Activated CD4-positive, alpha-beta T cell treated with anti-CD3 and anti-CD28 coated beads for 1 hour (primary cell): ENCODE data around the gene ASPM.

Experiments
- DNase-seq: peaks from one replicate; pipeline ENCODE4 v3.0.0-alpha.2; 2020

Gene ASPM, protein sequence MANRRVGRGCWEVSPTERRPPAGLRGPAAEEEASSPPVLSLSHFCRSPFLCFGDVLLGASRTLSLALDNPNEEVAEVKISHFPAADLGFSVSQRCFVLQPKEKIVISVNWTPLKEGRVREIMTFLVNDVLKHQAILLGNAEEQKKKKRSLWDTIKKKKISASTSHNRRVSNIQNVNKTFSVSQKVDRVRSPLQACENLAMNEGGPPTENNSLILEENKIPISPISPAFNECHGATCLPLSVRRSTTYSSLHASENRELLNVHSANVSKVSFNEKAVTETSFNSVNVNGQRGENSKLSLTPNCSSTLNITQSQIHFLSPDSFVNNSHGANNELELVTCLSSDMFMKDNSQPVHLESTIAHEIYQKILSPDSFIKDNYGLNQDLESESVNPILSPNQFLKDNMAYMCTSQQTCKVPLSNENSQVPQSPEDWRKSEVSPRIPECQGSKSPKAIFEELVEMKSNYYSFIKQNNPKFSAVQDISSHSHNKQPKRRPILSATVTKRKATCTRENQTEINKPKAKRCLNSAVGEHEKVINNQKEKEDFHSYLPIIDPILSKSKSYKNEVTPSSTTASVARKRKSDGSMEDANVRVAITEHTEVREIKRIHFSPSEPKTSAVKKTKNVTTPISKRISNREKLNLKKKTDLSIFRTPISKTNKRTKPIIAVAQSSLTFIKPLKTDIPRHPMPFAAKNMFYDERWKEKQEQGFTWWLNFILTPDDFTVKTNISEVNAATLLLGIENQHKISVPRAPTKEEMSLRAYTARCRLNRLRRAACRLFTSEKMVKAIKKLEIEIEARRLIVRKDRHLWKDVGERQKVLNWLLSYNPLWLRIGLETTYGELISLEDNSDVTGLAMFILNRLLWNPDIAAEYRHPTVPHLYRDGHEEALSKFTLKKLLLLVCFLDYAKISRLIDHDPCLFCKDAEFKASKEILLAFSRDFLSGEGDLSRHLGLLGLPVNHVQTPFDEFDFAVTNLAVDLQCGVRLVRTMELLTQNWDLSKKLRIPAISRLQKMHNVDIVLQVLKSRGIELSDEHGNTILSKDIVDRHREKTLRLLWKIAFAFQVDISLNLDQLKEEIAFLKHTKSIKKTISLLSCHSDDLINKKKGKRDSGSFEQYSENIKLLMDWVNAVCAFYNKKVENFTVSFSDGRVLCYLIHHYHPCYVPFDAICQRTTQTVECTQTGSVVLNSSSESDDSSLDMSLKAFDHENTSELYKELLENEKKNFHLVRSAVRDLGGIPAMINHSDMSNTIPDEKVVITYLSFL (N-terminal part only)

DNA sequence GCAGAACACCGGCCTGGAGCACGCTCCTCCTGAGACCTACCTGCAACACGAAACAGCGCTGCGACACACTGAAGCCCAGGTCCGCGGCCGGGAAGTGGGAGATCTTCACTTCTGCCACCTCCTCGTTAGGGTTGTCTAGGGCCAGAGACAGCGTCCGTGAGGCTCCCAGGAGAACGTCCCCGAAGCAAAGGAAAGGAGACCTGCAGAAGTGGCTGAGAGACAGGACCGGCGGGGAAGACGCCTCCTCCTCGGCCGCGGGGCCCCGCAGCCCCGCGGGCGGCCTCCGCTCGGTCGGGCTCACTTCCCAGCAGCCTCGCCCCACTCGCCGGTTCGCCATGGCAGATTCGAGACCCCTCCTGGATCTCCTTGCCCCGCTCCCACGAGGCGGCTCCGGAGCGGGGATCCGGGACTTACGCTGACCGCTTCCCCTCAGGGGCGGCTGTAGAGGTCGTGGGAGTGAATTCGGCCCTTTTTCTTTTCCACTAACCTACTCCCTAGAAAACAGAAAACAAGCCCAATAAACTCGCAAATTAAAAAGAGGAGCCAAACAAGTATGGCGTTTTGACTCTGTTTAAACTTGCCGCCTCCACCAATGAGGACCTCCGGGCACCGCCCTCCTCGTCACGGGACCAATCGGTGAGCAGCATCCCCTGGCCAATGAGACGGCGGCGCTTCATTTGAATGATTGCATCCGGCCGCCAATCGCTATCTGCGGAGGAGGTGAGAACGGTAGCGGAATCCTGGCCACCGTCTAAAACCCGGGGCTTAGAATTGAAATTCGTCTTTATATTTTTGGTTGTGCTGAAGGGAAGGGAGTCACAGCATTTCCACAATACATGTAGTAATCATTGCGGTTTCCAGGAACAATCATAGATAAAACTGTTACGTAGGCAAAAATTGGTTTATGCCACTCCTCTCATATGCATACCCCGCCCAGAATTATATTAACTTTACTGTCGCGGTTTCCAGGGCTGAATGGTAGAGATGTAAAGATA is at the start of gene ASPM:
ASPM (minus strand) TSS at position 569 of the 995 bp plus-strand sequence; CDS start at position 337, 232 bp downstream.
- DNase-seq: peak; percentile 88

DNA sequence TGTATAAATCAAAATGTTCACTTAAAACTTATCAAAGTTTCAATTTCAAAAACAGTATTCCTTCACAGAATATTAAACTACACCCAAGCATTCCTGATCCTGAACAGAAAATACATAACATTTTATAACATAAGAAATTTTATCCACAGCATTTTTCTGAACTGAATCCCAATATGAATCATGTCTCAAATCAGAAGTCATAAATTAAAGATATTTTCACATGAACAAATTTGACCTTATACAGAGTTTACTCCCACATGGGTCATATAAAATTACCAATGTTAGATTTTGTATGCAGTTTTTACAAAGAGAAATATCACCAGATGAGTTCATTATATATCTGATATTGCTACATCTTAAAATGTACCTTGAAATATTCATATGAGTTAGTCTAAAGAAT is 48.6 kb upstream of the ASPM start:
- no peak for DNase-seq

DNA sequence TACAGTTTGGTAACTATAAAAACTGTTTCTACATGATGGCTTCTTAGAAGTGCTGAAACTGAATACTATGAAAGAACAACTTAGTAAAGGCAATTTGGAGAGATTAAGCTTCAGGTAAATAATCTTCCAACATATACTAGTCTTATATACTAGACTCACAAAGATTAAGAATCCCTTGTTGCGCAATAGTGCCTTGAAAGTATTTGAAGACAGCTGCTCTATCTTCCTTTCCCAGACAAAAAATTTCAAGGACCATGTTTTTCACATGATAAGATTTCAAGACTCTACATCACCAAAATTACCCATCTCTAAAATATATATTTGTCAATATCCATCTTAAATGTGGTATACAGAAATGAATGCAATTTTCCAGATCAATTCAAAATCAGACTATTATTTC is 37.7 kb upstream of the ASPM start:
- no peak for DNase-seq

DNA sequence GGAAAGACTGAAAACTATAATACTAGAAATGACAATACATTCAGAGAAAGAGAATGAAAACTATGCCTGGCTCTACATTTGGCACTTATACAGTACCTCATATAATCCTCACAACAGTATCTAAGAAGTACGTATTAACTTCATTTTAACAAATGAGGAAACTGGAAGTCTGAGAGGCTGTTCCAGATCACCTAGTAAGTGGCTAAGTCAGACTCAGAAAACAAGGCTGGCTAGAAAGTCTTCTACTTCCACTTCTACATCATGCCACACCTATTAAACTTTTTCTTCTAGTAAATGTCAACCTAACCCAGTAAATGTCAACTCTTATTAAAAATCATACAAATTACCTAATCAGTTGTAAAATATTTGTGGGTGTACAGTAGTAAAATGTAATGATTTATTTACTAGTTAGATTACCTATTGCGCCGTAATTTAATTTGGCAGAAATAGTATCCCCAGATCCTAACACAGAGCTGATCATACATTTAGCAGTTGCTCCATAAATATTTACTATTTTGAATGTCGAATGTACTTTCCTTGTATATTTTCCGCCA is 36.8 kb upstream of the ASPM start:
- no peak for DNase-seq

DNA sequence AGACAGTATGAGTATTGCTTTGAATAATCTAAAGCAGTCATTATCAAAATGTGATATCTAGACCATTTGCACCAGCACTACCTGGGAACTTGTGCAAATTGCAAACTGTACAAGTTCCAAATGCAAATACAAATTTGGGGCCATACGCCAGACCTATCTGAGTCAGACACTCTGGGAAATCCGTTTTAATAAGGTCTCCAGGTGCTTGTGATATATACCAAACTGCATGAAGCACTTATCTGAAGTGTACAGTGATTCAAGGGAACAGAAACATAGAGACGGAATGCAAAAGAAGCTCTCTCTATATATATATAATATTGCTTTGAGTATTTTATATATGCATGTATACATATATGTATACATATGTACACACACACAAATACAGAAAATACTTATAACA is 36.2 kb upstream of the ASPM start:
- no peak for DNase-seq

DNA sequence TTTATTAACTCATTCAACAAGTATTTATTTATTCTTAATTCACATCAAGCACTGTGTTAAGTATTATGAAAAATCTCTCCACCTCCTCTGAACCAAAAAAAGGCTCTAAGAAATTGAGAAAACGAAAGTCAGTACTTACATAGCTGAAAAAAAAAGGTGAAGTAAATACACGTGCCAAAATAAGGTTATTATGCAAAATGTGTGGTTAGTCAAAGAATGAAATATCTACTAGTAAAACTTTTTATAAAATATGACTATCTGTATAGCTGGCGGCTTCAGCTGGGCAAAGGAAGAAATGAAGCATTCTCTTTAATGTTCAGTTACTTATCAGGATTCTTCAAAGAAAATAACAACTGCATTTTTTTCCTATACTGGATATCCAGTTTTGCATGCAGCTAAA is 35.5 kb upstream of the ASPM start:
- DNase-seq: no peak

DNA sequence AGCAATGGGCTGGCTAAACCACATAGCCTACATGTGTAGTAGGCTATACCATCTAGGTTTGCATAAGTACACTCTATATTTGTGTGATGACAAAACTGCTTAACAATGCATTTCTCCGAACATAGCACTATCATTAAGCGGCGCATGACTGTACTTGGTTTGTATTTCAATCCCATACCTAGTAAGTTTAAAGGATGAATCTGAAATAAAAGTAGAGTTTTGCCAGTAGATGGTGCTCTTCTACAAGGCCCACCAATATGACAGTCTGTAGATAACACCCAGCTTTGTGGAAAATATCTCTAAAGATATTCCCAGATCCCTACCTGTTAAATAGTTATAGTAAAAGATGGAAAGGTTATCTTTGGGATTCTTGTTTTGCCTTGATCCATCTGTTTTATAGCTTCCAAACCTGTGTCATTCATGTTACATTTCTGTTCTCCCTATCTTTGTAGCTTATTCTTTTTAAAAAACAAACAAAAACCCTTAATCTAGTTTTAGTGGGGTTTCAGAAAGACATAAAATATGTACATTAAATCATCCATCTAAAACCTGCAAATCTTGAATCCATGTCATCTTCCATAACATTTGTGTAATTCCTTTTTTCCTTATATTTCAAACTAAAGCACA is 33.9 kb upstream of the ASPM start:
- no peak for DNase-seq

DNA sequence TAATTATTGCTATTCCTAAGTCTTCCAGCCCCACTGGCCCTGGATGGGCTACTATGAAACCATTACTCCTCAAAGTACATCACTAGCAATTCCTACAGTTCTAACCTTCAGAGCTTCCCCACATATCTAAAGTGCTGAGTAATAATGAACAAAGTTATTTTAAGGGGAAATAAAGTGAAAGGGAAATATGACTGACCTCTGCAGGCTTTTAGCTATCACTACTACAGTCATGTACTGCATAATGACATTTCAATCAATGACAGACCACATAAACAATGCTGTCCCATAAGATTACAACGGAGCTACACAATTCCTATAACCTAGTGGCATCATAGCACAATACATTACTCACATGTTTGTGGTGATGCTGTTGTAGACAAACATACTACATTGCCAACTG is 32.5 kb upstream of the ASPM start:
- DNase-seq: no peak

DNA sequence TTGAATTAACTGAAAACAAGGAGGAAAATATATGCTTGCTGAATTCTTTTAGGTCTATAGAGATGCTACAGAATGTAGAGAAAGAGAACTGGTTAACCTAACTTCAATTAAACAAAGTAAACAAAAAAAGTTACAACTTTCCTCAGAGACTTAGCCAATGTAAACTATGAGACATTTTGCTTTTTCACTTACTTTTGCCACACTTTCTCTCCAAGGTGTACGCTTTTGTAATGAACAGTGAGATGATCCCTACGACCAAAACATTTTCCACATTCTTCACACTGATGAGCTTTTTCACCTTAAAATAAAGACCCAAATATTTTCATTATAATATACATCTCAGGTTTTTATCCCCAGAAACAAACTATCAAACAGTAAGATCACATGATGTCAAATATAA is 28.3 kb upstream of the ASPM start:
- no peak for DNase-seq

DNA sequence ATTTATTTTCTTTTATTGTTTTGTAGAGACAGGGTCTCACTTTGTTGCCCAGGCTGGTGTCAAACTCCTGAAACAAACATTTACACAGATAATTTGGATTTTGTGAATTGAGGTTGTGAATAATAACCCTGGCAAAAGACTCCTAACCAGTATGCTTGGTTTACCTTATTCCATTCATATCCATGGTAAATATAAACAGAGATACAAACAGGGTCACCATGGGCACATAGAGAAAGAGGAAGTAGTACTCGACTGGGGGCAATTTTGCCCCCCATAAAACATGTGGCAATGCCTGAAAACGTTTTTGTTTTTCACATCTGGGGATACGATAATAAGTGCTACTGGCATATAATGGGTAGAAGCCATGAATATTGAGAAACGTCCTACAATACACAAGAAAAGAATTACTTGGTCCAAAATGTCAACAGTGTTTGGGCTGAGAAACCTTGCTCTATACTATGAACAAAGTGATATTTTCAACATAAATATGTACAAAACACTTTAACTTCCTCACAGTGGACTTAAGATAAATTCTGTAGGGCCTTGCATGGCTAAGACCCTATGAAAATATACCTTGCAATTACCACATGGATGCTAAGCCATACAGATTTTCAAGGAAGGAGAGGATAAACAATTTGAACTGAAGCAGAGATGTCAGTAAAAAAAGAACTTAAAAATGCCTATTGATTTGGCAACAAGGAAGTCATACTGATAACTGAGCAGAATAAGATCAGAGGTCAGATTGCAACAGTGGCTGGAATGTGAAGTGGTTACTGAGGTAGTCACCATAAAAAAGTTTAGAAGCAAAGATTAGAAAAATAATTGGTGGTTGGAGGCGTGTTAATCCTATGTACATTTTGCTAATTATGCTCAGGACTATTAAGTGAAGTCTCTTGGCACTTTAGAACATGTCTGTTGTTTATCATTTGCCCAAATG is 27.4 kb upstream of the ASPM start:
- no peak for DNase-seq

DNA sequence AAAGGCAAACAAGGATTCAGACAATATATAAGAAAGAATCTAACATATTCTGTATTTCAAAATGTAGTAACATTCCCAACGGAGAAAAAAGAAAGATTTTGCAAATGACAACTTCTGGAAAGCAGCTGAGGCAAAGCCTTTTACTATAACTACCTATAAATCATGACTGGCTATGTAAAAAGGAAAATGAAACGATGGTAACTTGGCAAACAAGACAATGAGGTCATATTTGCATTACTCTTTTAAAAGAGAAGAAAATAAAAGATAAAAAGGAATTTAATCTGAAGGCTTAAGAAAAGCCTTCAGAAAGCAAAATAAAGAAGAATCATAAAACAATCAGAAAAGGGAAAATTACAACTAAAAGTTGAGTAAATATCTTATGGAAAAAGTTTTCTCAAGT is 25.1 kb upstream of the ASPM start:
- DNase-seq: no peak

DNA sequence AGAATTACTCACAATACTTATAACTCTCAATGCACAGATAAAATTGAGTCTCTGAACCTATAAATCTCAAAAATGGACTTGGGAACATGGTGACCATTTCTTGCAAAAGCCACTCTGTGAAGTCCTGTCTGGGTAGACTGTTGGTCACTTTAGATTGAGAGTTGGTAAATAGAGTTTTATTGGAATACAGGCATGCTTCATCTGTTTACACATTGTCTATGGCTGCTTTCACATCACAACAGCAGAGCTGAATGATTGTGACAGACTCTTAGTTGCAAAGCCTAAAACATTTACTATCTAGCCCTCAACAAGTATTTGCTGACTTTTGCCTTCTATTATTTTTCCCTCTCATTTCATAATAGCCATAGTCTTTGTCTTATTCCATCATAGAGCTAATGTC is 24.1 kb upstream of the ASPM start:
- DNase-seq: no peak

DNA sequence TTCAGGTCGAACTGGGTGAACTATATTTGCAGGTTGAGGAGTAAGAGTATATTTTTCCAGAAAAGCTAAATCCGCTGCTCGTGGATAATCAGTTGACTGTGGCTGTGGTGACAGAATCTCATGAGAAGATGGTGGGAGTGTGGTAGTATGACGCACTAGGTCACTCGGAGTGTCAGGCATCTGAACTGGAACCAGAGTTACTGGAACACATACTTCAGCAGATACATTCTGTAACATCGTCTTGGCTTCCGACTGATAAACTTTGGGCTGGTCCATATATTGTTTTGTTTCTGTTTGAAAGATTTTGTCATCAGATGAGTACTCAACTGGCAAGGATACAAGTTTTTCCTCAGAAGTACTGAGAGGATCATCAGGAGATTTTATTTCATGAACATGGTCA is 13.0 kb upstream of the ASPM start:
- DNase-seq: no peak

DNA sequence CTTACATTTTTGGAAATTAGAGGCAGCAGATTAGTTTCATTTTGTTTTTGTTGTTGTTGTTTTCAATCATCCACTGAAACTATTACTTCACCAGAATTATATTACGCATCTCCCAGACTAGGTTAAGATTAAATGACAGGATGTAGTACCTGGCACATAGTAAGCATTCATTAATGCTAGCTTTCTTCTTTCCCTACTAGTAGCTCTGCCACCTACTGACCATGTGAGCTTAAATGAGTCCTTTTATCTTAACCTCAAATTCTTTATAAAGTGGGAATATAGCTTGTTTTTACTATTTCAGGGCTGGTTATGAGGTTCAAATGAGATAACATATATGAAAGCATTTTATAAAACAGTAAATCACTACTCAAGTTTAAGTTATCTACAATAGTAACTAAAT is 10.2 kb upstream of the ASPM start:
- DNase-seq: no peak

DNA sequence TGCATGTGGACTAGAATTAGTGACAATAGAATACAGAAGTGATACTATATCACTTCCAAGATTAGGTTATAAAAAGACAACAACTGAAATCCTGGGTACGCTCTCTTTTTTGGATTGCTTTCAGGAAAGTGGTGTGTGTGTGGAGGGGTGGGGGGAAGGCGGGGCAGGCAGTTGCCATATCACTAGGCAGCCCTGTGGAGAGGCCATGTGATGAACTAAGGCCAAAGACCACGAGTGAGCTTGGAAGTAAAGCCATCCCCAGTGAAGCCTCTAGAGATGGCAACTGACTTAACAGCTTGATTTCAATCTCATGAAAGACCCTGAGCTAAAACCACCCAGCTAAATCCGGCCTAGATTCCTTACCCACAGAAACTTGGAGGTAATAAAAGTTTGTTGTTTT is 6.2 kb upstream of the ASPM start:
- DNase-seq: no peak

DNA sequence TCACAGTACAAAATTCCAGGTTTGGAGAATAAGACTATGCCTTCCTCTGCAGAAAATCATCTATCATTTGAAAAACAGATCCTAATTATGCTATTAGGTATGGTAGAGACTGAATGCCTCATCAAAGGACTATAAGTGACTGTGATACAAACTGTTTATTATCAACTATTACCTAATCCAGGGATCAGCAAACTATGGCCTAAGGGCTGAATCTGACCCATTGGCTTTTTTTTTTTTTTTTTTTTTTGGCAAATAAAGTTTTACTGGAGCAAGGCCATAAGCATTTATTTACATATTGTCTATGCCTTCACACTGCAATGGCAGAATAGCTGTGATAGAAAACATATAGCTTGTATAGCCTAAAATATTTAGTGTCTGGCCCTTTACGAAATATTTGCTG is 4.7 kb upstream of the ASPM start:
- no peak for DNase-seq

DNA sequence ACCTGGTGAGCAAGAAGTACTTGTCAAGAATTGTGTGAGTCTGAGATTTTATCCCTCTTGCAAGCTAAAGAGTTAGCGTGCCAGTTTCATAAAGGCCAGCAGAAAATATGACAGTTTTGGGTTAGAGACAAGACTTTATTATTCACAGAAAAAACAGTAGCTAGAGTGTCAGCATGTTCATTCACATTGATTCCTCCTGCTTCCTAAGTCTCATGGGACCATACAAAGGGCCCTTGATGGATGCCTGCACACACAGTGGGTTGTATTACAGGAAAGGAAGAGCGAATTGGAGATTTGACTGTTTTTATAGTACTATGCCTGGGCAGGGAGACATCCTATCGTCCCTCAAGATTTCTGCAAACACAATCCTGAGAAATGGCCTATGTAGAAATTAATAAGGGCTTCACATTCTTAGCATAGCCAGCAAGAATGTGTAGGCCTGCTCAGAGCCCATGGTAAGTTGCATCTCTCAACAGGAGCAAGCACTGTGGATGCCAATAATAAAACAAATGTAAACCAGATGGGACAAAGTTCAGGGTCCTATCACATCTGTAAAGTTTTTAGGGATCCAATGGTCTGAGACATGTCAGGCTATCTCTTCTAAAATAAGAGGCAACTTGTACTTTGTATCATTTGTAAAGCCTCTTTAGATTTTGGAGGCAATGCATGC is 4.0 kb upstream of the ASPM start:
- no peak for DNase-seq

DNA sequence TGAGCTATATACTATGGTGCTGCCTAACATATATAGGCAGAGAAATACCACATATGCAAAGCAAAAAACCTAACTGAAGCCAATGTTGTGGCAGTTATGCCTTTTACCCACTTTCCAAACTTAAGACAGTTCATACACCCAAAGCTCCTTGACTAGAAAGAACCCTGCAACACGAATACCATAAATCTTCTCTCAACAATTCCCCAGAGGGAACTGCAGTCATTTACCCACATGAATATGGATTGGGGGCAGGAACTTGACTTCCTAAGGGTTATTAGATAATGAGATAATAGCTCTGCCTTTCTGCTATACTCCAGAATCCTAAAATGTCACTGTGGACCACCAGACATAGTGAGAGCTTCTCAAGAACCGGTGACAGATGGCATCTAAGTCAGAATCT is 2.9 kb upstream of the ASPM start:
- DNase-seq: no peak

DNA sequence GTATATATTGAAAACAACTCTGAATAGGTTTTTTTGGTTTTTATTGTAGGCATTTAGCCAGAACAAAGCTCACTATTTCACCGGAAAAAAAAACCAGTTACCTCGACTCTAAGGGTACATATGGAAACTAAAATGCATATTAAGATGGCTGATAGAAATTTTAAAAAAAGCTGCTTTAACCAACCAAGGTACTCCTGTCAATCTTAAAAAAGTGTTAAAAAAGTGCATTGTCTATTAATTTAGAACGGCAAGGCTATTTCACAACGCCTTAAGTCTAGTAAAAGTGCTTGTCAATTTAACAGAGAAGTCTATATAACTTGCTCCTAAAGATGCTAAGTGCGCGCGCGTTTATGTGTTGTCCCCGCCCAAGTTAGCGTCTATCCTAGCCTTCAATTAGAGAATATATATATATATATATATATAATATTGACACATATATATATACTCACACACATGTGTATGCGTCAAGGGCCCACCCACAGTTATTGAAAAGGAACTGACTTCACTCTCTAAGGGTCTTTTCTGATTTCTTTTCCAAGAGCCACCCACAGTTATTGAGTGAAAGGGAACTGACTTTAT is 934 bp downstream of the ASPM start:
- no peak for DNase-seq
